Cardiac muscle cell (in vitro differentiated cells and primary cell): Measurements from ENCODE around the gene PTPRF. TPM values are rescaled to one million over a fixed set of nuclear protein-coding genes. Genes with fewer than 3 reads are reported as not detected.
"Not testable (repeated sequence)": the region's sequence is repeated elsewhere in the genome, so short reads cannot be mapped to it uniquely, and the experiment has no call there.

Experiments
- DNase-seq, 2 donors: peaks; one replicate each; pipeline versions ENCODE4 v3.0.0 to v3.0.0-alpha.2; 2010 to 2017; ENCODE audit warnings: low read depth in 1 of 2, low spot score in 1 of 2
- H3K27ac ChIP-seq: fragments of 200-600 bp; sonication (generic); 2 replicates; pipeline ENCODE4 v1.5.1; 2016
- H3K27me3 ChIP-seq: fragments of 200-600 bp; sonication (generic); 2 replicates; pipeline ENCODE4 v1.6.0; 2016; ENCODE audit warnings: control low read depth
- H3K36me3 ChIP-seq: fragments of 200-600 bp; sonication (generic); 2 replicates; pipeline ENCODE4 v1.5.1; 2016; ENCODE audit warnings: control low read depth
- H3K4me1 ChIP-seq: fragments of 200-600 bp; sonication (generic); 2 replicates; pipeline ENCODE4 v1.8.1; 2017; ENCODE audit warnings: low read depth, mild to moderate bottlenecking, mixed run types
- H3K4me3 ChIP-seq: fragments of 200-600 bp; sonication (generic); 2 replicates; pipeline ENCODE4 v1.5.1; 2016; ENCODE audit warnings: mild to moderate bottlenecking
- H3K9me3 ChIP-seq: fragments of 200-600 bp; sonication (generic); 2 replicates; pipeline ENCODE4 v1.5.1; 2017; ENCODE audit warnings: low read depth, mild to moderate bottlenecking, control low read depth
- polyA plus RNA-seq: library from polyadenylated mRNA; unstranded; fragments of >200 nt; fragmentation: Nextera tagmentation; extraction: Ambion mirVana; gene quantifications from 2 replicates; pipeline ENCODE4 v1.2.1, GENCODE V29; 2016
- total RNA-seq: library from RNA; depleted of rRNA; stranded (reverse); fragments of >200 nt; gene quantifications from 2 replicates; pipeline ENCODE4 v1.2.3, GENCODE V29; 2016
- TF ChIP-seq, protein P1 (sequence below): IDR thresholded peaks from 2 replicates; pipeline ENCODE4 v1.5.1; 2012; ENCODE audit warnings: low read depth, mild to moderate bottlenecking, low read length

The PTPRF gene
- total and polyA plus RNA-seq, 2 experiments from 2014 or later: 44.1 to 72.8 TPM

DNA sequence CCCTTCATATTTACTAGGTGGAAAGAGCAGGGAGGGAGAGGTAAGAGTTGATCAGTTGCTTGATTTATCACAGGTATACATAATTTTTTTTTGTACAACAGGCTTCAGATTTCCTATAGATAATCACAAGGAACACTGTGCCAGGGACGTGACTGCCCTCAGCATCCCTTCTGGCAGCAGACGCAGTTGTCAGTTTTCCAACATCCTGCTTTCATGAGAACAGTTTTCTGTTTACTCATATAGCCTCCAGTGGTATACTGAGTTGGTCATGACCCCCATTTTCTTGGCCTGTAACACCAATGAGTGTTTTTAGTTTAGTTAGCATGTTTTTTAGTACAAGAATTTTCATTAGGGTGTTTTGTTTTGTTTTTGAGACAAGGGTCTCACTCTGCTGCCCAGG lies 37.9 kb upstream of the PTPRF start:
- no peaks in the 10 kb centered on the region for H3K36me3 ChIP-seq
- no peak overlapping the region for H3K27ac ChIP-seq
- TF ChIP-seq, protein P1, sequence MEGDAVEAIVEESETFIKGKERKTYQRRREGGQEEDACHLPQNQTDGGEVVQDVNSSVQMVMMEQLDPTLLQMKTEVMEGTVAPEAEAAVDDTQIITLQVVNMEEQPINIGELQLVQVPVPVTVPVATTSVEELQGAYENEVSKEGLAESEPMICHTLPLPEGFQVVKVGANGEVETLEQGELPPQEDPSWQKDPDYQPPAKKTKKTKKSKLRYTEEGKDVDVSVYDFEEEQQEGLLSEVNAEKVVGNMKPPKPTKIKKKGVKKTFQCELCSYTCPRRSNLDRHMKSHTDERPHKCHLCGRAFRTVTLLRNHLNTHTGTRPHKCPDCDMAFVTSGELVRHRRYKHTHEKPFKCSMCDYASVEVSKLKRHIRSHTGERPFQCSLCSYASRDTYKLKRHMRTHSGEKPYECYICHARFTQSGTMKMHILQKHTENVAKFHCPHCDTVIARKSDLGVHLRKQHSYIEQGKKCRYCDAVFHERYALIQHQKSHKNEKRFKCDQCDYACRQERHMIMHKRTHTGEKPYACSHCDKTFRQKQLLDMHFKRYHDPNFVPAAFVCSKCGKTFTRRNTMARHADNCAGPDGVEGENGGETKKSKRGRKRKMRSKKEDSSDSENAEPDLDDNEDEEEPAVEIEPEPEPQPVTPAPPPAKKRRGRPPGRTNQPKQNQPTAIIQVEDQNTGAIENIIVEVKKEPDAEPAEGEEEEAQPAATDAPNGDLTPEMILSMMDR: no peak
- H3K9me3 ChIP-seq: no peaks in the 10 kb centered on the region
- H3K27me3 ChIP-seq: no peaks in the 10 kb centered on the region
- no peaks in the 10 kb centered on the region for H3K4me1 ChIP-seq
- no peak overlapping the region for H3K4me3 ChIP-seq
- peak in 1 of 2 donors; percentile 51 for DNase-seq

DNA sequence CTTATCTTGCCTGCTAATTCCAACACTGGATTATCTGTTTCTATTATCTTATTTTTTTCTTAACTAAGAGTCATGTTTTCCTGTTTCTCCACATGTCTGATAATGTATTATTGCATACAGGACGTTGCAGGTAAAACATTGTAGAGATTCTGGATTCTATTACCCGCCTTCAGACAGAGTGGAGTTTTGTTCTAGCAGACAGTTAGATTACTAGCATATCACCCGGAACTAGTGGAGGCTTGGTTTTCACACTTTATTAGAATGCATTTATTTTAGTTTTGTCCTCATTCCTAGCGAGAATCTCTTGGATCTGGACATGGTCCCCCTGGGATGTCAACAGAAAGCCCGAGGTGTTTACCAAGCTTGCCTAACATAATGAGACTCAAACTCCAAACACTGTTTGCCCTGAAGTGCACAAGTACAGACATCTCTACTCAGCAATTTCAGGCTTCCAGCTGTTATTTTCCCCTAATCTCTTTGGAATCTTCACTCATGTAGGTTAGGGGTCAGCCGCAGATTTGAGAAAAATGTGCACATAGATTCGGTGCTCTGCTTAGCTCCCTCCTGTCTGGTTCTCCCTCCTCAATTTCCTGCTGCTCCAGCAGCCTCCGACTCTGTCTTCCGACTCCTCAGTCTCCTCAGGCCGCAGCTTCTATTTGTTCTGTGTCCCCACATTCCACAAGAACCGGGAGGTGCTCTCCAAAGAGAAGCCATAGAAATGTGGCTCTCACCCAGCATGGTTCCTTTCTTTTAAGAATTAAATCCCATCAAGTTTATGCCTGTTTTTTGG lies 36.8 kb upstream of the PTPRF start:
- no peaks in the 10 kb centered on the region for H3K9me3 ChIP-seq
- H3K4me1 ChIP-seq: no peaks in the 10 kb centered on the region
- DNase-seq: peak; percentile 17 to 42
- H3K27ac ChIP-seq: no peak overlapping the region
- H3K27me3 ChIP-seq: no peaks in the 10 kb centered on the region
- no peak overlapping the region for H3K4me3 ChIP-seq
- TF ChIP-seq, protein P1: no peak
- H3K36me3 ChIP-seq: no peaks in the 10 kb centered on the region

DNA sequence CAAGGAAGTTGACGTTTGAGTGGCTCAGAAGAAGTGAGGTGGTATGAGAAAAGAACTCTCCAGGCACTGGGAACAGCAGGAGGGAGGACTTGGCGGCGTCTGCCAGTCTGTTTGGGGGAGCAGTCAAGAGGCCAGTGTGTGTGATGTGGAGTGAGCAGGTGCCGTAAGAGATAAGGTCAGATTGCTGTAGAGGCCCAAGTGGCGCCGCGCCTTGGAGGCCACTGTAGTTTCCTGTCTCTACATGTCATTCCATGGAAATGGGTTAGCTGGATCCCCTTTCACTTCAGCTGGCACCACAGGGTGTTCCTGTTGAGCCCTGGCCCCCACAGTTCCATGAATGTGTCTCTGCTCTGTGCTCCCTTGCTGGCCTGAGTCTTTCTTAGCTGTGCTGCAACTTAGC lies 35.5 kb upstream of the PTPRF start:
- H3K36me3 ChIP-seq: no peaks in the 10 kb centered on the region
- TF ChIP-seq, protein P1: no peak
- no peak for DNase-seq

DNA sequence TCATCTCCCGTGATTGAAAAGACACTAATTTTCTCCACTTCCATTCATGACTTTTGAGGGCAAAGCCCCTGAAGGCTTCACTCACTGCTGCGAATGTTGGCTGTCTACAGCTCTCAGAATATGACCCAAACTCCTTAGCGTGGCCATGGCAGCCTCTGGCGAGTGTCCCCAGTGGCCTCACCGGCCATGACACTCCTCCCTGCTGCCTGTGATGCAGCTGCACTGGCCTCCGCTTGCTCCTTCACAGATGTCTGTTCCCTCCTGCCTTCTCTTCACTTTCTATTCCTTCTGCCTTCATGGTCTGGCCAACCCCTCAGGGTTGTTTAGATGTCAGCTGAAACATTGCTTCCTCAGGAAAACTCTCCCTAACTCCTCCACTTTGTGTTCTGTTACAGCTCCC lies 30.8 kb upstream of the PTPRF start:
- DNase-seq: no peak
- no peaks in the 10 kb centered on the region for H3K9me3 ChIP-seq
- TF ChIP-seq, protein P1: no peak
- H3K36me3 ChIP-seq: no peaks in the 10 kb centered on the region
- no peaks in the 10 kb centered on the region for H3K27me3 ChIP-seq
- no peaks in the 10 kb centered on the region for H3K4me1 ChIP-seq
- H3K27ac ChIP-seq: no peak overlapping the region
- no peak overlapping the region for H3K4me3 ChIP-seq

More for the DNA sequence above, 35.5 kb upstream of the PTPRF start:
- Histone ChIP-seq H3K27me3 (no peaks in the 10 kb centered on the region), H3K9me3 (no peaks in the 10 kb centered on the region), H3K27ac (no peak overlapping the region), H3K4me3 (no peak overlapping the region), H3K4me1 (no peaks in the 10 kb centered on the region)

DNA sequence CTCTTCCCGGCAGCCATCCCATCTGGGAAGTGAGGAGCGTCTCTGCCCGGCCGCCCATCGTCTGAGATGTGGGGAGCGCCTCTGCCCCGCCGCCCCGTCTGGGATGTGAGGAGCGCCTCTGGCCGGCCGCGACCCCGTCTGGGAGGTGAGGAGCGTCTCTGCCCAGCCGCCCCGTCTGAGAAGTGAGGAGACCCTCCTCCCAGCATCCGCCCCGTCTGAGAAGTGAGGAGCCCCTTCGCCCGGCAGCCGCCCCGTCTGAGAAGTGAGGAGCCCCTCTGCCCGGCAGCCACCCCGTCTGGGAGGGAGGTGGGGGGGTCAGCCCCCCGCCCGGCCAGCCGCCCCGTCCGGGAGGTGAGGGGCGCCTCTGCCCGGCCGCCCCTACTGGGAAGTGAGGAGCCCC lies 28.9 kb upstream of the PTPRF start:
- H3K36me3 ChIP-seq, DNase-seq, H3K27ac ChIP-seq, H3K4me3 ChIP-seq, H3K27me3 ChIP-seq, H3K4me1 ChIP-seq, H3K9me3 ChIP-seq: not testable (repeated sequence)

DNA sequence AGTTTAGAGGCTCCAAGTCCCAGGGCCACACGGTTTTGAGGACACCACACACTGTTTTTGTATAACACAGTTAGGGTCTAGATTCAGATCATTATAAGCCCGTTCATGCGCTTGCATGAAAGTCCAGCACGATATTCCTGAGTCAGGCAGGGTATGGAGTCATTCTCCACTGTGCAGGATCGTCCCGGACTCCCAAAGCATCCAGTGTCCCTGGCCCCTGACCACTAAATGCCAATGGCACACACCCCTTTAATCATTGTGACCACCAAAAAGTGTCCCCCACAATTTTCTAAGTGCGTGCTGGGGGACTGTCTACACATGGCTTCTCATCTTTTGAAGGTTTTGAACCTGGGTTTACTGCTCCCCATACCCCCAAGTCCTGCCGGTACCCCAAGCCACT lies 27.1 kb upstream of the PTPRF start:
- Histone ChIP-seq H3K27me3 (no peaks in the 10 kb centered on the region), H3K36me3 (no peaks in the 10 kb centered on the region), H3K4me1 (no peaks in the 10 kb centered on the region), H3K27ac (no peak overlapping the region), H3K9me3 (no peaks in the 10 kb centered on the region), H3K4me3 (no peak overlapping the region)
- TF ChIP-seq, protein P1: no peak
- no peak for DNase-seq
